ENCODE measurements around the gene PTCD2.

- TF ChIP-seq CTCF (IDR thresholded peaks at IDR 0.05) (no peak), POLR2AphosphoS5 (IDR thresholded peaks at IDR 0.05) (no peak), POLR2A (IDR thresholded peaks at IDR 0.05) (no peak)
These were observed 49.5 kb downstream of the PTCD2 start for GRCh38 chr5:72369711-72370110.
